ENCODE results near the gene DLEC1. TPM values are rescaled to one million over a fixed set of nuclear protein-coding genes. Genes with fewer than 3 reads are reported as not detected.

DLEC1 gene
- total RNA-seq, 4 donors from 2014 or later, result 0.08 to 2.9 (median 0.57) TPM

DNA sequence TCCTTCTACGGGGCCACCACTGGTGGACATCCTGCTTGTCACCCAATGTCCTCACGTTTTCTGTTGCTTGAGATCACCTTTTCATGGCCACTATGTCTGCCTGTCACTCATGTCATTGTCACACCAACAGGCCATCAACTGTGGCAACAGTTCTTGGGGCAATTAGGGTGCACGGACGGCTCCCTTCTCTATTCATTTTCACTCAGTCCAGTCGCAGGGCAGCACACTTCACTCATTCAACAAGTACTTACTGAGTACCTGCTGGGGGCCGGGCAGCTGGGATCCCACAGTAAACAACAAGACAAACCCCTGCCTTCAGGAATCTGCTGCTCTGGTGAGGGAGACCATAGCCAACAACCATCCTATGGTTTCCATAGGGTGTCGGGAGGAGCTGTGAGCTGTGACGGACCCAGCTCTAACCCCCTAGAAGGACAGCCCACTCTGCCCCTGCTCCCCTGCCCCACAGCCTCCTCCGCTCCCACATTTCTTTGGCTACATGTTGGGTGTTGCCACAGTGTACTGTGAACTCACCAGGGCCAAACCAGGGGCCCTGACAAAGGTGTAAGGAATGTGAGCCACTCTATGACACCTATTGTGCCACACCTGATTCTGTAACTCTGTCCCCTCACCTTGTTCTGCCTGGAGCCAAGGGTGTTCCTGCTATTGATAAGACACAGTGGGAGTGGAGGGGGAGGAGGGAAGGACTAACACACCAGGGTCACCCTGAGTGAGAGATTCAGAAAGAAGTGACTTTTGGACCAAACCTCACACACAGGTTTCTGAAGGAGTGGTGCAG, 46.5 kb upstream of the DLEC1 start:
- intact Hi-C loops (cut with DNase I; ENCODE audit: low total_unique reads), result no loop called here
- 88 to 94% methylated on average over 9 of the region's 9 CpGs for WGBS, 2 donors
- no peak overlapping the region for H3K4me3 ChIP-seq (ENCODE audit: low read depth, poor library complexity, severe bottlenecking)
- DNase-seq (ENCODE audit: low spot score in 2 of 2), result peak in 1 of 2 donors; percentile 80
- TF ChIP-seq, protein P1, sequence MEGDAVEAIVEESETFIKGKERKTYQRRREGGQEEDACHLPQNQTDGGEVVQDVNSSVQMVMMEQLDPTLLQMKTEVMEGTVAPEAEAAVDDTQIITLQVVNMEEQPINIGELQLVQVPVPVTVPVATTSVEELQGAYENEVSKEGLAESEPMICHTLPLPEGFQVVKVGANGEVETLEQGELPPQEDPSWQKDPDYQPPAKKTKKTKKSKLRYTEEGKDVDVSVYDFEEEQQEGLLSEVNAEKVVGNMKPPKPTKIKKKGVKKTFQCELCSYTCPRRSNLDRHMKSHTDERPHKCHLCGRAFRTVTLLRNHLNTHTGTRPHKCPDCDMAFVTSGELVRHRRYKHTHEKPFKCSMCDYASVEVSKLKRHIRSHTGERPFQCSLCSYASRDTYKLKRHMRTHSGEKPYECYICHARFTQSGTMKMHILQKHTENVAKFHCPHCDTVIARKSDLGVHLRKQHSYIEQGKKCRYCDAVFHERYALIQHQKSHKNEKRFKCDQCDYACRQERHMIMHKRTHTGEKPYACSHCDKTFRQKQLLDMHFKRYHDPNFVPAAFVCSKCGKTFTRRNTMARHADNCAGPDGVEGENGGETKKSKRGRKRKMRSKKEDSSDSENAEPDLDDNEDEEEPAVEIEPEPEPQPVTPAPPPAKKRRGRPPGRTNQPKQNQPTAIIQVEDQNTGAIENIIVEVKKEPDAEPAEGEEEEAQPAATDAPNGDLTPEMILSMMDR (IDR thresholded peaks at IDR 0.05), result no peak
- TF ChIP-seq POLR2A (IDR thresholded peaks at IDR 0.05), result no peak

DNA sequence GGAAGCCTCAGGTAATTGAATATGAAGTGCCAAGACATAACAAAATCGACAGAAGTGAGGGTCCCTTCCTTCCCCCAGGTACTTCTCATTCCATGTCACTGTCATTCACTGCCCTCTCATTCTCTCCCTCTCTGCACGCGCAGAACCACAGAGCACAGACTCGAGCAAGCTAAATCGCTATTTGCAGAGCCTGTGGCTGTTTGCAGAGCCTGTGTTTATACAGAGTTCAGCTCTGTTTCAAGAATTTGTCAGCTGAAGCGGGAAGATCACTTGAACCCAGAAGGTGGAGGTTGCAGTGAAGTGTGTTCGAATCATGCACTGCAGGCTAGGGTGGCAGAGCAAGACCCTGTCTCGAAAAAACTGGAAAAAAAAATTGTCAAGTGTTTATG, 45.9 kb upstream of the DLEC1 start:
- no peak for DNase-seq (ENCODE audit: low spot score in 2 of 2)

GRCh38 chr3:37993460-37993819, 45.6 kb upstream of the DLEC1 start:
- no peak for DNase-seq (ENCODE audit: low spot score in 2 of 2)
- intact Hi-C loops (cut with DNase I; ENCODE audit: low total_unique reads), result no loop called here
- H3K4me3 ChIP-seq (ENCODE audit: low read depth, poor library complexity, severe bottlenecking), result peak overlapping the region; percentile 46
- TF ChIP-seq, protein P1 (IDR thresholded peaks at IDR 0.05), result no peak
- no peak for TF ChIP-seq POLR2A (IDR thresholded peaks at IDR 0.05)
- 40 to 44% methylated on average over 6 of the region's 6 CpGs for WGBS, 2 donors

More for the DNA sequence above, 45.9 kb upstream of the DLEC1 start:
- WGBS, 2 donors, result 84% methylated on average over 8 of the region's 8 CpGs
- H3K4me3 ChIP-seq (ENCODE audit: low read depth, poor library complexity, severe bottlenecking), result no peak overlapping the region
- TF ChIP-seq POLR2A (IDR thresholded peaks at IDR 0.05), result no peak
- TF ChIP-seq, protein P1 (IDR thresholded peaks at IDR 0.05), result no peak
- intact Hi-C loops (cut with DNase I; ENCODE audit: low total_unique reads), result no loop called here

- TF ChIP-seq, protein P1 (IDR thresholded peaks at IDR 0.05), result no peak
- no peak for TF ChIP-seq POLR2A (IDR thresholded peaks at IDR 0.05)
- DNase-seq (ENCODE audit: low spot score in 2 of 2), result peak; percentile 75 to 97
- intact Hi-C loops (cut with DNase I; ENCODE audit: low total_unique reads), result no loop called here
- peak overlapping the region; percentile 46 for H3K4me3 ChIP-seq (ENCODE audit: low read depth, poor library complexity, severe bottlenecking)
- WGBS, 2 donors, result 1 to 3% methylated on average over 41 to 45 of the region's 49 CpGs
Measured at GRCh38 chr3:37993820-37994638, 45.0 kb upstream of the DLEC1 start.

- intact Hi-C loops (cut with DNase I; ENCODE audit: low total_unique reads), result no loop called here
- 16 to 19% methylated on average over 2 of the region's 2 CpGs for WGBS, 2 donors
- TF ChIP-seq, protein P1 (IDR thresholded peaks at IDR 0.05), result no peak
- no peak for TF ChIP-seq POLR2A (IDR thresholded peaks at IDR 0.05)
- H3K4me3 ChIP-seq (ENCODE audit: low read depth, poor library complexity, severe bottlenecking), result peak overlapping the region; percentile 46
- no peak for DNase-seq (ENCODE audit: low spot score in 2 of 2)
Measured at GRCh38 chr3:37994639-37994972, 44.4 kb upstream of the DLEC1 start.

Data from lower leg skin (tissue), 4 donors.